Neural cell (in vitro differentiated cells): ENCODE results near the gene IRF9. TPM values are rescaled to one million over a fixed set of nuclear protein-coding genes. Genes with fewer than 3 reads are reported as not detected.

Source experiments
- H2AFZ ChIP-seq: fragments of 200-600, 300-800 bp; sonication (generic), shearing (Covaris generic); 2 replicates; pipeline ENCODE4 v1.6.0; 2014; ENCODE audit warnings: low read depth, mild to moderate bottlenecking, antibody characterized with exemption, low read length, moderate library complexity
- H3F3A ChIP-seq: fragments of 200-600 bp; shearing (Covaris generic); 2 replicates; pipeline ENCODE4 v1.6.1; 2016; ENCODE audit warnings: mild to moderate bottlenecking, moderate library complexity, mixed read lengths, antibody characterized with exemption, low read length; ENCODE audit not compliant: insufficient read depth, poor library complexity, severe bottlenecking
- H3K27ac ChIP-seq: fragments of 200-600, 300-800 bp; sonication (generic), shearing (Covaris generic); 2 replicates; pipeline ENCODE4 v1.5.1; 2014; ENCODE audit warnings: mild to moderate bottlenecking, low read length, moderate library complexity
- H3K27me3 ChIP-seq: fragments of 300-800, 200-600 bp; sonication (generic), shearing (Covaris generic); 2 replicates; pipeline ENCODE4 v1.6.0; 2014; ENCODE audit warnings: mild to moderate bottlenecking, low read depth, low read length, moderate library complexity; ENCODE audit not compliant: insufficient read depth
- H3K36me3 ChIP-seq: fragments of 300-800, 200-600 bp; sonication (generic), shearing (Covaris generic); 2 replicates; pipeline ENCODE4 v1.5.1; 2014; ENCODE audit warnings: mild to moderate bottlenecking, antibody characterized with exemption, low read length, moderate library complexity; ENCODE audit not compliant: insufficient read depth
- H3K4me2 ChIP-seq: fragments of 300-800, 200-600 bp; sonication (generic), shearing (Covaris generic); 2 replicates; pipeline ENCODE4 v1.6.0; 2014; ENCODE audit warnings: mild to moderate bottlenecking, low read length
- H3K4me3 ChIP-seq: fragments of 300-800, 200-600 bp; sonication (generic), shearing (Covaris generic); 2 replicates; pipeline ENCODE4 v1.5.1; 2014; ENCODE audit warnings: mild to moderate bottlenecking, low read length, moderate library complexity
- H3K79me2 ChIP-seq: fragments of 200-600 bp; shearing (Covaris generic); replicated peaks from 2 replicates; pipeline ENCODE4 v1.6.0; 2014; ENCODE audit warnings: mild to moderate bottlenecking, low read length, moderate library complexity; ENCODE audit not compliant: insufficient read depth
- H3K9ac ChIP-seq: fragments of 300-800, 200-600 bp; sonication (generic), shearing (Covaris generic); 2 replicates; pipeline ENCODE4 v1.6.1; 2016; ENCODE audit warnings: mild to moderate bottlenecking, low read length, mixed read lengths
- H3K9me2 ChIP-seq: fragments of 200-600 bp; shearing (Covaris generic); 2 replicates; pipeline ENCODE4 v1.6.1; 2016; ENCODE audit warnings: mild to moderate bottlenecking, low read length, mixed read lengths; ENCODE audit not compliant: insufficient read depth
- H3K9me3 ChIP-seq: fragments of 200-600, 300-800 bp; sonication (generic), shearing (Covaris generic); 2 replicates; pipeline ENCODE4 v1.6.1; 2016; ENCODE audit warnings: mild to moderate bottlenecking, mixed run types, low read length, moderate library complexity, mixed read lengths
- H4K20me1 ChIP-seq: fragments of 200-600 bp; shearing (Covaris generic); 2 replicates; pipeline ENCODE4 v1.6.1; 2016; ENCODE audit warnings: mild to moderate bottlenecking, mixed run types; ENCODE audit not compliant: insufficient read depth
- EP300 ChIP-seq: fragments of 450-650 bp; conservative IDR thresholded peaks from 2 replicates; pipeline ENCODE4 v1.6.1; 2014; ENCODE audit warnings: antibody characterized with exemption, mild to moderate bottlenecking, moderate library complexity; ENCODE audit not compliant: poor library complexity, severe bottlenecking
- EZH2 ChIP-seq: fragments of 200-600, 300-800 bp; shearing (Covaris generic), sonication (generic); IDR thresholded peaks from 2 replicates; pipeline ENCODE4 v1.6.1; 2014; ENCODE audit warnings: antibody characterized with exemption, low read length, borderline replicate concordance, mild to moderate bottlenecking; ENCODE audit not compliant: insufficient read depth, poor library complexity, severe bottlenecking
- MXI1 ChIP-seq: fragments of 450-650 bp; conservative IDR thresholded peaks from 2 replicates; pipeline ENCODE4 v1.6.1; 2014; ENCODE audit warnings: antibody characterized with exemption, mild to moderate bottlenecking; ENCODE audit not compliant: poor library complexity, severe bottlenecking
- POLR2AphosphoS5 ChIP-seq: IDR thresholded peaks from 2 replicates; pipeline ENCODE4 v1.6.1; 2012
- RAD21 ChIP-seq: fragments of 450-650 bp; conservative IDR thresholded peaks from 2 replicates; pipeline ENCODE4 v1.6.1; 2014; ENCODE audit warnings: antibody characterized with exemption, mild to moderate bottlenecking, moderate library complexity
- SMC3 ChIP-seq: fragments of 450-650 bp; conservative IDR thresholded peaks from 2 replicates; pipeline ENCODE4 v1.6.1; 2014; ENCODE audit warnings: antibody characterized with exemption, mild to moderate bottlenecking, moderate library complexity; ENCODE audit not compliant: poor library complexity
- TAF1 ChIP-seq: IDR thresholded peaks from 2 replicates; pipeline ENCODE4 v1.6.1; 2012; ENCODE audit warnings: low read depth
- polyA plus RNA-seq: library from polyadenylated mRNA; depleted of rRNA; stranded (reverse); fragments of >200 nt; gene quantifications from 2 replicates; pipeline ENCODE4 v1.2.3, GENCODE V29; 2014
- TF ChIP-seq, protein P1 (sequence below): fragments of 450-650 bp; IDR thresholded peaks from 2 replicates; pipeline ENCODE4 v1.5.1; 2014; ENCODE audit warnings: antibody characterized with exemption, mild to moderate bottlenecking, moderate library complexity; ENCODE audit not compliant: poor library complexity, severe bottlenecking
- TF ChIP-seq, protein P2 (sequence below): IDR thresholded peaks from 2 replicates; pipeline ENCODE4 v1.6.1; 2012; ENCODE audit warnings: borderline replicate concordance

The IRF9 gene
- polyA plus RNA-seq, 1 donor from 2014 or later, result 19.6 TPM

DNA sequence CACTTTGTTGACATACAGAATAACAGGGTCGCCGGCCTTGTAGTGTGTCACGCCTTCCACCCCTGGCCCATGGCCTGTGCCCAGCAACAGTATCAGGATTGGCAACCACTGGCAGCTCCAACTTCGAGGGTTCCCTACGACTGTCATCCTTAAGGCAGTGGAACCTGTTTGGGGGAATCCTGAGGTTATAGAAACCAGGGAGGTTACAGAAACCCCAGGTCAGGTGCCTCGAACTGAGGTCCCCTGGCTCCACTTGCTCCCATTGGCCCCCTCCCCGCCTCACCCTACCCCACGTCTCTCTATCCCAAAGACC lies 33.8 kb downstream of the IRF9 start:
- no peaks in the 10 kb centered on the region for H3F3A ChIP-seq
- peaks cover 3% of the 10 kb centered on the region for H3K79me2 ChIP-seq

DNA sequence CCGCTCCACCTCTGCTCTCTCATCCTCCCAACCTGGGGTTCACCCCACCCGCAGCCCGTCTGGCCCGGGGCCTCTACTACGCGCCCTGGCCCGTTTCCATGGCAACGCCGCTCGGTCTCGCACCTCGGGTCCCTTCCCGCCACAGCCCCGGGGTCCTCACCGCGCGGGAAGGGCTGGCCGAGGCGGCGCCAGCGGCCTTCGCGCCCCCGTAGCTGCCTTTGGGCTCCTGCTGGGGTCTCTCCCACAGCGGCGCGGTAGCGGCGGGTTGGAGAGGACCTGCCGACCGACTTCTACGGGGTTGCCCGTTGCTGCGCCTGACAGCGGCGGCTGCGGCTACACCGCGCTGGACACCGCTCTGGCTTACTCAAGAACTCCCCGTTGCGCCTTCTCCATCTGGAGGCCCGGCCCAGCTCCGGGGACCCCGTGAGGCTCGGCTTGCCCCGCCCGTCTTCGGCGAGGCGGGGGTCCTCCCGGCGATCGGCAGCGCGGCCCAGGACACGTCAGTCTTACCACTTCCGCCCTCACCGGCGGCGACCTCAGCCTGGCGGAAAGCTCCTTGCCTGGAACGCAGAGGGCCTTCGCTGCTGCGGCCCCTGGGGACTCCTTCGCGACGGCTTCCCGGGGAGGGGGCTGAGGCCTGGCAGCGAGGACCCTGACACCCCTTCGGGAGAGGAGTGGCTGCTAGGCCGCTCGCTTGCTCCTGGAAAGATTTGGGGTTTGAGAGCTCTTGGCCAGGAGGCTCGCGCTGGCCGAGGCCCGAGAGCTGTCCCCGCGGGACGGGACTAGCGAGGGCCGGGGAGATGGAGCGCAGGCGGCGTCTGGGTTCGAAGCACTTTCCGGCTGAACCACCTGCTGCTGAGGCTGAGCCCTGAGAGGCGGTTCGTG lies 34.4 kb downstream of the IRF9 start, which contains the start of gene TM9SF1:
Gene TM9SF1 (minus strand): TSS at position 256 of the 885 bp plus-strand sequence. CDS start 422 bp downstream, outside the sequence.
- H3K36me3 ChIP-seq, result no peaks in the 10 kb centered on the region
- H3K9me3 ChIP-seq, result no peaks in the 10 kb centered on the region
- peak within 1 kb of the TSS; percentile 76 for H3K4me2 ChIP-seq
- H3K9ac ChIP-seq, result peak within 1 kb of the TSS; percentile 93
- H3K79me2 ChIP-seq, result peaks cover 3% of the 10 kb centered on the region
- no peaks in the 10 kb centered on the region for H3K9me2 ChIP-seq
- peak within 1 kb of the TSS; percentile 92 for H3K27ac ChIP-seq
- H4K20me1 ChIP-seq, result no peaks in the 10 kb centered on the region
- H3F3A ChIP-seq, result no peaks in the 10 kb centered on the region
- peak within 1 kb of the TSS; percentile 73 for H2AFZ ChIP-seq
- no peak for TF ChIP-seq EZH2
- TF ChIP-seq, protein P1, sequence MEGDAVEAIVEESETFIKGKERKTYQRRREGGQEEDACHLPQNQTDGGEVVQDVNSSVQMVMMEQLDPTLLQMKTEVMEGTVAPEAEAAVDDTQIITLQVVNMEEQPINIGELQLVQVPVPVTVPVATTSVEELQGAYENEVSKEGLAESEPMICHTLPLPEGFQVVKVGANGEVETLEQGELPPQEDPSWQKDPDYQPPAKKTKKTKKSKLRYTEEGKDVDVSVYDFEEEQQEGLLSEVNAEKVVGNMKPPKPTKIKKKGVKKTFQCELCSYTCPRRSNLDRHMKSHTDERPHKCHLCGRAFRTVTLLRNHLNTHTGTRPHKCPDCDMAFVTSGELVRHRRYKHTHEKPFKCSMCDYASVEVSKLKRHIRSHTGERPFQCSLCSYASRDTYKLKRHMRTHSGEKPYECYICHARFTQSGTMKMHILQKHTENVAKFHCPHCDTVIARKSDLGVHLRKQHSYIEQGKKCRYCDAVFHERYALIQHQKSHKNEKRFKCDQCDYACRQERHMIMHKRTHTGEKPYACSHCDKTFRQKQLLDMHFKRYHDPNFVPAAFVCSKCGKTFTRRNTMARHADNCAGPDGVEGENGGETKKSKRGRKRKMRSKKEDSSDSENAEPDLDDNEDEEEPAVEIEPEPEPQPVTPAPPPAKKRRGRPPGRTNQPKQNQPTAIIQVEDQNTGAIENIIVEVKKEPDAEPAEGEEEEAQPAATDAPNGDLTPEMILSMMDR, result no peak
- peak; percentile 57 for TF ChIP-seq EP300
- no peak for TF ChIP-seq RAD21
- peak; percentile 77 for TF ChIP-seq POLR2AphosphoS5
- TF ChIP-seq MXI1, result peak; percentile 71
- peak; percentile 38 for TF ChIP-seq SMC3
- TF ChIP-seq TAF1, result peak; percentile 70
- TF ChIP-seq, protein P2, sequence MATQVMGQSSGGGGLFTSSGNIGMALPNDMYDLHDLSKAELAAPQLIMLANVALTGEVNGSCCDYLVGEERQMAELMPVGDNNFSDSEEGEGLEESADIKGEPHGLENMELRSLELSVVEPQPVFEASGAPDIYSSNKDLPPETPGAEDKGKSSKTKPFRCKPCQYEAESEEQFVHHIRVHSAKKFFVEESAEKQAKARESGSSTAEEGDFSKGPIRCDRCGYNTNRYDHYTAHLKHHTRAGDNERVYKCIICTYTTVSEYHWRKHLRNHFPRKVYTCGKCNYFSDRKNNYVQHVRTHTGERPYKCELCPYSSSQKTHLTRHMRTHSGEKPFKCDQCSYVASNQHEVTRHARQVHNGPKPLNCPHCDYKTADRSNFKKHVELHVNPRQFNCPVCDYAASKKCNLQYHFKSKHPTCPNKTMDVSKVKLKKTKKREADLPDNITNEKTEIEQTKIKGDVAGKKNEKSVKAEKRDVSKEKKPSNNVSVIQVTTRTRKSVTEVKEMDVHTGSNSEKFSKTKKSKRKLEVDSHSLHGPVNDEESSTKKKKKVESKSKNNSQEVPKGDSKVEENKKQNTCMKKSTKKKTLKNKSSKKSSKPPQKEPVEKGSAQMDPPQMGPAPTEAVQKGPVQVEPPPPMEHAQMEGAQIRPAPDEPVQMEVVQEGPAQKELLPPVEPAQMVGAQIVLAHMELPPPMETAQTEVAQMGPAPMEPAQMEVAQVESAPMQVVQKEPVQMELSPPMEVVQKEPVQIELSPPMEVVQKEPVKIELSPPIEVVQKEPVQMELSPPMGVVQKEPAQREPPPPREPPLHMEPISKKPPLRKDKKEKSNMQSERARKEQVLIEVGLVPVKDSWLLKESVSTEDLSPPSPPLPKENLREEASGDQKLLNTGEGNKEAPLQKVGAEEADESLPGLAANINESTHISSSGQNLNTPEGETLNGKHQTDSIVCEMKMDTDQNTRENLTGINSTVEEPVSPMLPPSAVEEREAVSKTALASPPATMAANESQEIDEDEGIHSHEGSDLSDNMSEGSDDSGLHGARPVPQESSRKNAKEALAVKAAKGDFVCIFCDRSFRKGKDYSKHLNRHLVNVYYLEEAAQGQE, result peak; percentile 12
- peak within 1 kb of the TSS; percentile 92 for H3K4me3 ChIP-seq
- H3K27me3 ChIP-seq, result no peaks in the 10 kb centered on the region

More for the DNA sequence above, 33.8 kb downstream of the IRF9 start:
- Histone ChIP-seq H2AFZ (peak overlapping the region; percentile 73), H3K27ac (peak overlapping the region; percentile 92), H3K4me2 (peak overlapping the region; percentile 76), H3K4me3 (peak overlapping the region; percentile 92), H3K27me3 (no peaks in the 10 kb centered on the region), H3K9me2 (no peaks in the 10 kb centered on the region), H4K20me1 (no peaks in the 10 kb centered on the region), H3K9ac (peak overlapping the region; percentile 93), H3K36me3 (no peaks in the 10 kb centered on the region), H3K9me3 (no peaks in the 10 kb centered on the region)
- TF ChIP-seq, protein P1, result no peak
- TF ChIP-seq MXI1 (no peak), POLR2AphosphoS5 (no peak), EP300 (no peak), TAF1 (no peak), RAD21 (no peak), SMC3 (no peak), EZH2 (no peak)
- TF ChIP-seq, protein P2, result no peak
